ENCODE results near the gene CFH. TPM values are rescaled to one million over a fixed set of nuclear protein-coding genes. Genes with fewer than 3 reads are reported as not detected.

The CFH gene
- total RNA-seq, 1 donor from 2014 or later: 24.0 TPM

DNA sequence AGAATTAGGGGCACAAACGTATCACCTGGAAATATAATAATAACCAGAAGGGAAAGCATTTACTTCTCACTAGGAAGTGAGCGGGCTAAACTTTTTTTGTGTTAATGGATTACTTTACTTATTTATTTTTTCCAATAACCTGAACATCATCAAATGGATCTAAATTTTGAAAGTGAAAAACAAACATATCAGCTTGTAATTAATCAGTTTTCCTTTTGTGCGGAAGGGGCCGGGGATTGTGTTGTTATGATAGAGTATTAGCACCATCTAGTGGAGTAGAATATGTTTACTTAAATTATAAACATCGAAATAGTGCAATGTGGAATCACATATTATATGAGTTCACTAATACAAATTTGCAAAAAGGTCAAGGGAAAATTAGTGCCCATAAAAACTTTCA is 9.0 kb downstream of the CFH start:
- Mint-ChIP-seq H3K27ac (ENCODE audit: unreplicated experiment) (no peak overlapping the region), H3K36me3 (ENCODE audit: low read depth) (no peaks in the 10 kb centered on the region), H3K9me3 (ENCODE audit: low read depth) (no peaks in the 10 kb centered on the region), H3K27me3 (ENCODE audit: low read depth) (no peaks in the 10 kb centered on the region), H3K4me3 (ENCODE audit: unreplicated experiment) (peak overlapping the region; percentile 54), H3K4me1 (ENCODE audit: low read depth) (peaks cover 7% of the 10 kb centered on the region)
- peak; percentile 97 for TF ChIP-seq CTCF (IDR thresholded peaks at IDR 0.05)
- no peak for DNase-seq (ENCODE audit: low spot score)

- Mint-ChIP-seq H3K4me1 (ENCODE audit: low read depth) (peaks cover 7% of the 10 kb centered on the region), H3K27ac (ENCODE audit: unreplicated experiment) (no peak overlapping the region), H3K4me3 (ENCODE audit: unreplicated experiment) (no peak overlapping the region), H3K27me3 (ENCODE audit: low read depth) (no peaks in the 10 kb centered on the region), H3K36me3 (ENCODE audit: low read depth) (no peaks in the 10 kb centered on the region), H3K9me3 (ENCODE audit: low read depth) (no peaks in the 10 kb centered on the region)
- no peak for TF ChIP-seq CTCF (IDR thresholded peaks at IDR 0.05)
- no peak for DNase-seq (ENCODE audit: low spot score)
Observed at GRCh38 chr1:196661345-196661744, 9.5 kb downstream of the CFH start.

- peaks cover 23% of the 10 kb centered on the region for H3K9me3 Mint-ChIP-seq (ENCODE audit: low read depth)
- no peak for DNase-seq (ENCODE audit: low spot score)
- no peak overlapping the region for H3K27ac Mint-ChIP-seq (ENCODE audit: unreplicated experiment)
- H3K27me3 Mint-ChIP-seq (ENCODE audit: low read depth): no peaks in the 10 kb centered on the region
- no peak overlapping the region for H3K4me3 Mint-ChIP-seq (ENCODE audit: unreplicated experiment)
- peaks cover 3% of the 10 kb centered on the region for H3K36me3 Mint-ChIP-seq (ENCODE audit: low read depth)
- peaks cover 8% of the 10 kb centered on the region for H3K4me1 Mint-ChIP-seq (ENCODE audit: low read depth)
- TF ChIP-seq CTCF (IDR thresholded peaks at IDR 0.05): no peak
Observed at GRCh38 chr1:196667131-196667530, 15.3 kb downstream of the CFH start.

GRCh38 chr1:196669051-196669450 is 17.2 kb downstream of the CFH start:
- Mint-ChIP-seq H3K36me3 (ENCODE audit: low read depth) (peaks cover 3% of the 10 kb centered on the region), H3K9me3 (ENCODE audit: low read depth) (peaks cover 23% of the 10 kb centered on the region), H3K4me3 (ENCODE audit: unreplicated experiment) (no peak overlapping the region), H3K4me1 (ENCODE audit: low read depth) (peaks cover 8% of the 10 kb centered on the region), H3K27ac (ENCODE audit: unreplicated experiment) (no peak overlapping the region), H3K27me3 (ENCODE audit: low read depth) (no peaks in the 10 kb centered on the region)
- no peak for TF ChIP-seq CTCF (IDR thresholded peaks at IDR 0.05)
- DNase-seq (ENCODE audit: low spot score): no peak

- no peak for DNase-seq (ENCODE audit: low spot score)
- H3K36me3 Mint-ChIP-seq (ENCODE audit: low read depth): peaks cover 3% of the 10 kb centered on the region
- no peaks in the 10 kb centered on the region for H3K27me3 Mint-ChIP-seq (ENCODE audit: low read depth)
- peaks cover 23% of the 10 kb centered on the region for H3K9me3 Mint-ChIP-seq (ENCODE audit: low read depth)
- peaks cover 12% of the 10 kb centered on the region for H3K4me1 Mint-ChIP-seq (ENCODE audit: low read depth)
- H3K27ac Mint-ChIP-seq (ENCODE audit: unreplicated experiment): no peak overlapping the region
- no peak overlapping the region for H3K4me3 Mint-ChIP-seq (ENCODE audit: unreplicated experiment)
- TF ChIP-seq CTCF (IDR thresholded peaks at IDR 0.05): no peak
Observed at GRCh38 chr1:196669693-196670092, 17.9 kb downstream of the CFH start.

All from chondrocyte (in vitro differentiated cells).